HEK293T (cell line): ENCODE measurements around the gene ANKRD13D.

Source experiments
- FOXA1 ChIP-seq: fragments of 450-650 bp; IDR thresholded peaks from 2 replicates; pipeline ENCODE4 v1.6.1; 2016; ENCODE audit warnings: mild to moderate bottlenecking
- LEF1 ChIP-seq: fragments of 450-650 bp; IDR thresholded peaks from 2 replicates; pipeline ENCODE4 v1.6.1; 2017; ENCODE audit warnings: mild to moderate bottlenecking, borderline replicate concordance
- SP1 ChIP-seq: fragments of 450-650 bp; IDR thresholded peaks from 2 replicates; pipeline ENCODE4 v1.6.1; 2017
- ZNF384 ChIP-seq: fragments of 450-650 bp; IDR thresholded peaks from 2 replicates; pipeline ENCODE4 v1.6.1; 2016

DNA sequence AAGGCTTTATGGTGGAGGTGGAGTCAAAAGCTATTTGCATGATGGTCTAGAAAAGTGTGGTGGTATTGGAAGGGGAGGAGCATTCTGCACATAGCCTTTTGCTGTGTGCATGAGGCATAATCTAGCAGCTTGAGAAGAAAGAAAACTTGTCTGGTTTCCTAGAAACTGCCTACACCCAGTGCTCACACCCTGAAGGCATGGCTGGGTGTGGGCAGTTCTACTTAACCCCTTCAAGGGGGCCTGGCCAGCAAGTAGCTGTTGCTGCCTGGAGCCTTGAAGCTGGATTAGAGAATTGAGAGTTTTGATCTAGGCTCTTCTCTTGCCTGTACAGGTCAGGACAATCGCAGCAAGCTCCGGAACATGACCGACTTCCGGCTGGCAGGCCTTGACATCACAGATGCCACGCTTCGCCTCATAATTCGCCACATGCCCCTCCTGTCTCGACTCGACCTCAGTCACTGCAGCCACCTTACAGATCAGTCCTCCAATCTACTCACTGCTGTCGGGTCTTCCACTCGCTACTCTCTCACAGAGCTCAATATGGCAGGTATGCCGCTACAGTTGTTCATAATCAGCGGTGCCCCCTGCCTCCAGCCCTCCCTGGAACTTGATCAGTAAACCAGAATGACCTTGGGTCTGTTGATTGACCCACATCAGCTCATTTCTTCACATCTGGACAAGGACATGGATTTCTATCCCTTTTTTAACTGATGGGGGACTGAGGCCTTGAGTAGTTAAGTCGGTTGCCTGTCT lies 35.1 kb upstream of the ANKRD13D start:
- no peak for TF ChIP-seq ZNF384
- TF ChIP-seq SP1 = no peak
- no peak for TF ChIP-seq FOXA1
- TF ChIP-seq LEF1 = no peak
